Hematopoietic multipotent progenitor cell treated with erythropoietin and hydrocortisone succinate and interleukin-3 and kit ligand, for 8 days (in vitro differentiated cells): ENCODE measurements around the gene IDUA.
"Not testable (repeated sequence)": the region's sequence is repeated elsewhere in the genome, so short reads cannot be mapped to it uniquely, and the experiment has no call there.

ENCODE experiments used
- DNase-seq: peaks from one replicate; pipeline ENCODE4 v3.0.0-alpha.2; 2015

IDUA gene

DNA sequence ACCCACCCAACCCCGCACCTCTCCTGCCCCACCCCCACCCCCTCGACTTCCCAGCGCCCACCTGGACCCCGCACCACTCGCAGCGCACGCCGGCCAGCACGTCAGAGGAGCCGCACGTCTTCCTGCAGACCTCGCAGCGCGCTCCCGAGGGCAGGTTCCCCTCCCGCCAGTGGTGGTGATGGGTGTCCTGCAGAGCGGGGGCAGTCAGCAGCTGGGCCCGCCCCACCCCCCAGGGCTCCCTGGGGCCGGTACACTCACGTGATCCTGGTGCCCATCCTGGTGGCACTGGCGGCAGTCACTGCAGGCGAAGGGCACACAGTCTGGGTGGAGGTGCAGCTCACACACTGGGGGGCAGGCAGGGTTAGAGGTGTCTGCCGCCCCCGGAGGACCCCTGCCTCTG lies 18.6 kb upstream of the IDUA start:
- no peak for DNase-seq

DNA sequence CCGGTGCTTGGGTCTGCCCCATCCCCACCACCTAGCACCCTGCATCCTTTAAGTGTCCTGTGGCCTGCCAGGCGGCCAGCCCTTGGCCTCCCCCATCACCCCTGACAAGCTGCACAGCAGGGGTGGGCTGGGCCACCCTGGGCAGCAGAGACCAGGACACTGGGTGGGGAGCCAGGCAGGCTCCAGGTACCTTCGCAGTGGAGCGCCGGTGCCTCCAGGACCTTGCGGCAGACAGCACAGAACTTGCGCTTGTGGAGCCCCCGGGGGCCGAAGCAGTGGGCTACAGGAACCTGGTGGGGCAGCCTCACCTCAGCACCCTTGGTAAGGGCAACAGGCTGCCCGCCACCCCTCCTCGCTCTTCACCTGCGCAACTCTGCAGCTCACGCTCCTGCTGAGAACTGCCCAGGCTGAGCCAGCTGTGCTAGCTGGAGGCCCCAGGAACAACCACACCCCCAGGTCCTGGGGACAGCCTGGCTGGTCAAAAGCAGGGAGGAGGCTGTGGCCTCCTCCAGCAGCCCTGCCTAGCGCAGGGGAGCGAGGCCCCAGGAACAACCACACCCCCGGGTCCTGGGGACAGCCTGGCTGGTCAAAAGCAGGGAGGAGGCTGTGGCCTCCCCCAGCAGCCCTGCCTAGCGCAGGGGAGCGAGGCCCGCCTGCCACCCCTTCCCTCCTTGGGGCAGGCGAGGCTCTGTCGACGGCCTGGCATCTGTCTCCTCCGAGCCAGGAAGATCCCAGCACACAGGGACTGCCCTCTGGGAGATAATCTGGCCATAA lies 18.0 kb upstream of the IDUA start:
- DNase-seq = no peak

DNA sequence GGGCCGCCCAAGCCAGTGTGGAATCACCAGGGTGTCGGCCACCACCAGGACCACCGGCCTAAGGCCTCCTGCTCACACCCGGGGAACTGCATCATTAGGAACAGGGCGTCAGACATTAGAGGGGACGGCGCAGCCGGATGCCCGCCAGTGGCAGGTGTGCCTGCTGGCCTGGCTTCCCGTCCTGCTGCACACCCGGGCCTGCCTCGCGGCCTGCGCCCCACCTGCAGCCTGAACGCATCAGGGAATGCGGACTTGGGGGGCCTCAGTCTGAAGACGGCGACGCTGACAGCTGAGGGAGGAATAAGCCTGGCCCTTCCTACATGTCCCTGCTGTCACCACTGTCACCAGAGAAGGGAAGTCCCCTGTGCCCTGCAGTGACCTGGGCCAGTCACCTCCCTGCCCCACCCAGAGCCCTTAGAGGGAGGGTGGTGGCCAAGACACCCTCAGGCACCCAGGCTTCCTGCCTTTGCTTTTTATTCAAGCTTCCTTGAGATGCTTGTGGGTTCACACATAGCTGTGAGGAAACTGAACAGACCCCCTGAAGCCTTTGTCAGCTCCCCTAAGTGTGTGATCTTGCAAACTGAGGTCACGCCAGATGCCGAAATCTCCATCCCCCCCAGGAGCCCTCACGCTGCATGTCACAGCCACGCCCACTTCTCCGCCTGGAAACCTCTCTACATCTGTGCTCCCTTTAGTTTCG lies 16.6 kb upstream of the IDUA start:
- DNase-seq = no peak

DNA sequence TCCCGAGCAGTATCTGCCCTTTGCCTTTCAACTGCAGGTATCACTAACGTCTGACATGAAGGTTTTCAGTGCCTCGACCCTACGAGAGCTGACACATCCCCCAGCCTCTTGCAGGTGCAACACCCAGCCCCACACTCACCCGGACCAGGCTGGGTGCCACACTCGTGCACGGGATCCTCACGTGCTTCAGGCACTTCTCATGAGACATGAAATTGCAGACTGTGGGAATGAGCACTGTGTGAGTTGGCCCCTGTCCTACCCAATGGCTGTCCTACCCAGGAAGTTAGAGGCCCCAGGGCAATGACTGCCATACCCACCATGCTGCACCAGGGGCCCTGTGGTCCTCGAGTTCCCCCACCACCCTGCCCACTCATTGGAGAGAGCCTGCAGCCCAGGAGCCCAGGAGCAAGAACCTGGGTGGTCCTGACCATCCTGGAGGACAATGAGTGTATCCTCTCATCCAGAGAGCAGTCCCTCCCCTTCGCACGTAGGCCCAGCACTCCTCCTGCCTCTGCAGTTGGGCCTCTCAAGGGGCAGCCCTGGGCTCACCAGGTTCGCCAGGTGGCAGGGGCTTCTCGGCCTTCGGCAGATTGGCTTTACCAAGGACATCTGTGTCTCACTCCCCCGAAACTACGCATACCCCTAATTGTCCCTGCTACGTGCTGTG lies 15.9 kb upstream of the IDUA start:
- DNase-seq = no peak

DNA sequence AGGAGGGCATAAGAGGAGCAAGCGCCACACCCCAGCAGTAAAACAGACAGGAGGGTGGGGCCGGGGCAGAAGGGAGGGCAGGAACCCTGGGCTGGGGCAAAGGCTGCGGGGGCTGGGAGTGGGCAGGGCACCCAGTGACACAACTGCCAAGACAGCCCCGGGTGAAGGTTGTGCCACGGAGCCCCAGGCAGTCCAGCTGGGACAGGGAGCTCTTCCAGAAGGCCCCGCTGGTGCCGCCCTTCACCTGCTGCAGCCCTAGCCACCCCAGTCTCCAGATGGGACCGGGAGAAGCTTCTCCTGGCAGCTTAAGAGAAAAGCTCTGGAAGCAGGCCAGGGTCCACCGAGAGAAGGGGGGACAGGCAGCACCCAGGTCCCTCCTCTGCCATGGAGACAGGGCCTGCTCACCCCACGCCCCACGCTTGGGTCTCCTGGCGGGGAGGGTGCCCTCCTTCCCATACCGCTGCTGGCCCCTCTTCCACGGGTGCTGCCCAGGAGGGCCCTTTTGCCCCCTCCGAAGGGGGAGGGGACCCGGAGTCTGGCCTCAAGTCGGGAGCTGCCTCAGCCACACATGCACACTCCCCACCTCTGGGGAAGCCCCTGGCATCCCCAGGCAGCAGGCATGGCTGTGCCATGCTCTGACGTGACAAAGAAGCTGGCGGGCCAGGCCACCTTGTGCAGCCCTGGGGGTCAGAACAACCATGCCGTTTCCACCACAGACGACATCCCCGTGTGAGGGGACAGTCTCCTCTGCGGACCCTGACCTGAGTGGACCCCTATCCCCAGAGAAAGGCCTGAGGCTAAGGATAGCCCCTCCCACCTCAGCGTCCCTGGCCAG lies 15.0 kb upstream of the IDUA start:
- DNase-seq = no peak

DNA sequence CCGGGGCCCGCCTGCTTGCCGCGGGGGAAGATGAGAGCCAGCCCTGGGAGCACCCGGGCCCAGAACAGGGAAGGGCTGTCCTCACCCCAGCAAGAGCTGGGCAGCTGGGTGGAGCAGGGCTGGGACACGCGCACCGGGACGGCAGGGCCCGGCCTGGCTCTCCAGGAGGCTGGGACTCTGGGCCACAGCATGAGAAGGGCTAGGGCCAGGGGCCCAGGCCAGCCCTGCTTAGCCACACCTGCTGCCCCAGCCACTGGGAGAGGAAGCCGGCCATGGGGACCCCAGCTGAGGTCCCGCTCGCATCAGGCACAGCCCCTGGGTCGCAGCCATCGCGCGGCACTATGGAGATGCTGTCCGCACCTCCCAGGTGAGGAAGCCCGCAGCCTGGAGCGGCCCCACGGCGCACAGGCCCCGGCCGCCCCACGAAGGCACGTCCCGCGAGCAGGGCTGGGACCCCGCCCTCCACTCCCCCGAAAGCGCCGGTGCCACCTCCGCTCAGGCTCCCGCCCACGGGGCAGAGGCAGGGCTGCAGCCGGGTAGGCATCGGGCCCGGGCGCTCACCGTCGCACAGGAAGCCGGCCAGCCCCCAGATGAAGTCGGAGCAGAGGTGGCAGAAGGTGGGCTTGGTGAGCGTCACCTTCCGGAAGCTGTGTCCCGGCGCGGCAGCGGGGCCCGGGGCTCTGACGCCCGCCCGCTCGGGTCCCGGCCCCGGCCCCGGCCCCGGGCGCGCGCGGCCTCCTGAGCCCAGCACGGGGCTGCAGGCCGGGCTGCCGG lies 14.0 kb upstream of the IDUA start:
- DNase-seq = peak; percentile 24

DNA sequence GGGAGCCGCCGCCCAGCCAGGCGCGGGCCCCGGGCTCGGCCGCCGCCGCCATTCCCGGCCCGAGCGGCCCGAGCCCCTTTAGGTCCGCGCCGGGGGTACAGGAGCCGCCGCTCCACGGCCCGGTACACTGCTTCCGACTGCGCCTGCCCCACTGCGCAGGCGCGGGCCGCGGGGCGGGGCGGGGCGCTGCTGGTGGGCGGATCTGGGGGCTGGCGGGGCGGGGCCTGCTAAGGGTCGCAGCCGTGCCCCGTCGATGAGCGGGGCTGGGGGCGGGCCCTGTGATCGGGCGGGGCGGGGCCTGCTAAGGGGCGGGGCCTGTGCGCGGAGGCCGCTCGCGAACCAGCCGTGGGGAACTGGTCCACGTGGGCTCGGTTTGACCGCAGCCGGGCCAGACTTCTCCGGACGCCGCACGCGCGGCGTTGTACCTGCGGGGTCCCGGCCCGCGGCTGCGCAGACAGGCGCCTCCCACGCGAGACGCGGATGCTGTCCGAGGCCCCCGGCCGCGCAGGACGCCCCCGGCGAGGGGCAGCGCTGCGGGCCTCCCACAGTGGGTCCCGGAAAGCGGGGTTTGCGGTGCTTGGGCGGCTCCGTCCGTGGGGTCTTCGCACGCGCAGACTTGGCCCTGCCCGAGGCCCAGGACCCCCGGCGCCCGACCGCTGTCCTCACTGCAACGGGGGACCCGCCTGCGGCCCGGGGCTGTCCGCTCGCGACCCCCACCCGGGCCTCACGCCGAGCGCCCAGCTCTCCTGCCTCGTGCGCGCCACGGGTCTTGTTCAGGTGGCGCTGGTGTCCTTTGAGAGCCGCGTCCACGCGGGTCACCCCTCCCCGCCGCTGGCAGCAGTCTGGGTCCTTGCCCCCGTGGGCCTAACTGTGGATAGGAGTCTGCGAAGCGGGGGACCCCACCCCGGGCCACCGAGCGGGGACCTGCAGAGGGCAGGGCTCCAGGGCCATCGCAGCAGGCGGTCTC lies 13.1 kb upstream of the IDUA start, which contains the start of gene DGKQ:
Gene DGKQ (minus strand): TSS at position 139 of the 967 bp plus-strand sequence. CDS start 87 bp downstream, at position 52.
- peak; percentile 76 for DNase-seq

DNA sequence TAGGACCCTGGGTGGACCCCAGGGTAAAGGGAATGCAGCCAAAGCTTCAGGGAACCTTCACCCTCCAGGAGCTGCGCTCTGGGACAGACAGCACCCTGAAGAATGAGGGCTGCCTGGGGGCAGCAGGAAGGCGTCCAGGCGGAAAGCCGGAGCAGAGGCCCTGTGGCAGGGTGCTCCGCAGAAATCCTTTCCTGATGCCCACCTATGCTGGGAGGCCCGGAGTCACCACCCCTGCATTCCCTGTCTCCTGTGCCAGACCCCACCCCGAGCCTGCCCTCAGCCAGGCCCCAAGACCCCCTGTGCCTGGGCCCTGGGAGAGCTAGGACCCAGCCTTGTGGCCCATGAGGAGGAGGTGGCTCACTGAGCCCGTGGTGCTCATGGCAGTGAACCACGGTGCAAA lies 12.2 kb upstream of the IDUA start:
- DNase-seq = no peak

DNA sequence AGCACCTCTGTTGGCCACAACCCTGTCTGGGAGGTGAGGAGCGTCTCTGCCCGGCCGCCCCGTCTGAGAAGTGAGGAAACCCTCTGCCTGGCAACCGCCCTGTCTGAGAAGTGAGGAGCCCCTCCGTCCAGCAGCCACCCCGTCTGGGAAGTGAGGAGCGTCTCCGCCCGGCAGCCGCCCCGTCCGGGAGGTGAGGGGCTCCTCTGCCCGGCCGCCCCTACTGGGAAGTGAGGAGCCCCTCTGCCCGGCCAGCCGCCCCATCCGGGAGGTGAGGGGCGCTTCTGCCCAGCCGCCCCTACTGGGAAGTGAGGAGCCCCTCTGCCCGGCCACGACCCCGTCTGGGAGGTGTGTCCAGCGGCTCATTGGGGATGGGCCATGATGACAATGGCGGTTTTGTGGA lies 10.8 kb upstream of the IDUA start:
- not testable (repeated sequence) for DNase-seq

DNA sequence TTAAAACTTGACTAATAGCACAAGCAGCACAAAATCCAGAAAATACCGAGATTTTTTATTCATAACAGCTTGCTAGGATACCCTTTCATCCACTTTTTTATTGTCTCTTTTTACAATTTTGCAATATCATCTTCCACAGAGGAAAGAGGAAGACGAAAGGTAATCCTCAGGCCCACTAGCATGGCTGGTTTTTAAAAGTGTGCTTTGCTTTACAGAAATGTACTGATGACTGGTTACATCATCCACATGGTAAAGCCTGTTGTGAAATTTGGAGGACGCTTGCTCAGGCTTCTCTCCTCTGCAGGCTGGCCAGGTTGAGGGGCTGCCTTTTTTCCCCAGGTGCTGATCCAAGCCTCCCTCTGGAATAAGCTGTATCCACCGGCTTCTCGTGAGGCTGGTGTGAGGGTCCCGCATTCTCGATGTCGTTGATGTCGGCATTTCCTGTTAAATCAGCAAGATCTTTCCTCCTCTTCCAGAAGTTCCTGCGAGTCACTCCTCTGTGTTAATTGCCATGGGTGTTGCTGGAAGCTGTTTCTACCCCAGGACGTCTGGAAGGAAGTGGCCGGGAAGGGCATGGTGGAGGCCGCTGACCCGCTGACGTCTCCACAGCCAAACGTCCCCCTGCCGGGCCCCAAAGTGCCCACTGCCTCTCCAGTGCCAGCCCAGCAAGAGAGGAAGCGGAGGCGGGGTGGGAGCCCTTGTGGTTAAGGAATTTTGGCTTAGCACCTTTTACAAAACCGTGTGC lies 7.7 kb upstream of the IDUA start:
- no peak for DNase-seq

DNA sequence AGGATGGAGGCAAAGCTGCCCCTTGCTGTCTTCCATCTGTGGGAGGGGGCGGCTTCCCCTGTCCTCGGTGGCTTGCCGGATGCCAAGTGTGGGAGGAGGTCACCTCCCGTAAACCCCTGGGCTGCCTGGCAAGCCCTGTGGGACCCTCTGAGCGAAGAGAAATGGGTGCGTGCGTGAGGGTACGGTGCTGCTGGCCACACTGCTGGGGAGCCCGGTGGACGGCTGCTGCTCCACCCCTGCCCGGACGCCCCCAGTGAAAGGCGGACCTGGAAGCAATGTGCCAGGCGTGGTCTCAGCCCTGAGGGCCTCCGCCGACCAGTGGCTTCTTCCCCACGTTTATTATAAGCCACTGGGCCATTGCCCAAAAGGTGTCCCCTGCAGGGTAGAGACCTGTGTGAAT lies 4.6 kb upstream of the IDUA start:
- no peak for DNase-seq

DNA sequence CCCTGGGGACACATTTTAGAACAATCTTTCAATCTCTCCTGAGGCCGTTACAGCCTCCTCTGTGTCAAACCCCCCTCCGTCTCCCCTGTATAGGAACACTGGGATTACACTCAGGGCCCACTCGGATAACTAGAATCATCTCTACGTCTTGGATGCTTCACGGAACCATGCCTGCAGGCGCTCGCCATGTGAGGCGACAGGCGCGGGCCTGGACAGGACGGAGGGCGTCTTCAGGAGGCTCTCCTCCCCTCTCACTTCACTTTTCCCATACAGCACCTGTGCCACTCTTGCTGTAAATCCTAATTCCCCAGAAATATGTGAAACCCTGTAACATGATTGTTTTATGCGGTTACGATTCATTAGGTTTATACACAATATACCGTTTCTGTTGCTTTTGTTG lies 4.0 kb upstream of the IDUA start:
- DNase-seq = no peak

DNA sequence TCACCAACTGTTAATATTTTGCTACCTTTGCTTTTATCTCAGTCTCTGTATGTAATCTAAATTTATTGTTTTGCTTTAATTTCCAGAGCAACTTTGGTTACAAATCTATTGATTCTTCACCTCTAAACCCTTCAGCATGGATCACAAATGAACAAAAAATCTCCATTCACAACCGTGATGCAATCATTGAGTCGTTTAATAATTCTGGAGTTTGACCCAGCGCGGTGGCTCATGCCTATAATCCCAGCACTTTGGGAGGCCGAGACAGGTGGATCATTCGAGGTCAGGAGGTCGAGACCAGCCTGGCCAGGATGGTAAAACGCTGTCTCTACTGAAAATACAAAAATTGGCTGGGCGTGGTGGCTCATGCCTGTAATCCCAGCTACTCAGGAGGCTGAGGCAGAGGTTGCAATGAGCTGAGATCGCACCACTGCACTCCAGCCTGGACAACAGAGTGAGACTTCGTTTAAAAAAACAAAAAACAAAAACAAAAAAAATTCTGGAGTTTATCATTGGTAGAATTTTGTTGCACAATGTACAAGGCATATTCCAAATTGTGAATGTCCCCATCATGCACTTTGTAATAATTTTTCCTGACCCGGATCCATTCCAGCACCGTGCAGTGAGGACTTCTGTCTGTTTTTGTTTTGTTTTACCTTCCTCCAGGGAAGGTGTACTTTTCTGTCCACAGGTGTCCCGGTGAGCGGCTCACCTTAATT lies 2.3 kb upstream of the IDUA start:
- no peak for DNase-seq

DNA sequence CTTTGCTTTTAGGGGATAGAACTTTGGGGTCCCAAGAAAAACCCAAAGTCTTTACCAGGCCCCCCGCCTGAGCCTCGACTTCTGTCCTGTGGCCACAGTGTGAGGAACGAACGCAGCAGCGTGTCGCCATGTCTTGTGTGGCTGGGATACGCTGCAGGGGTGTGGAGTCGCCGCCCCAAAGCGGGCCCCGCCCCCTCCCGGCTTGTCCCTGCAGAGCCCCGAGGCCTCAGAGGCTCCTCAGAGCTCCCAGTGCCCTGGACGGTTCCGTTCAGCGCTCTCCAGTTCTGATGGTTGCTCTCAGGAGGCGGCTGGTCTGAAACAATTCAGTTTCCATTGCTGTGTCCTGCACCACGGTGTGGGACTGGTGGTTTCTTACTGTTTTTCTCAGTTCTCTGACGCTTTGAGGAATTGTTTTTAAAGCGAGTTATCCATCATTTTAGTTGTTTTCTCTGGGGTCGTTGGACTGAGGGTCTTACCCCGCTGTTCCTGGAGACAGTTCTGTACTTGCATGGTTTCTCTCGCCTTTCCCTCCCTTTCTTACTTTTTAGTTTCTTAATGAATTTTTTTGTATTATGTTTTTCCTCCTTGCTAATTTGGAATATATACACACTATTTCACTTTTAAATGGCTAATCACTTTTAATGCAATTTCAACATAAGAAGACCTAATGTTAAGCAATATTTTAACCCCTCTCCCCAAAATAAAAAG lies 1.6 kb upstream of the IDUA start:
- peak; percentile 82 for DNase-seq

DNA sequence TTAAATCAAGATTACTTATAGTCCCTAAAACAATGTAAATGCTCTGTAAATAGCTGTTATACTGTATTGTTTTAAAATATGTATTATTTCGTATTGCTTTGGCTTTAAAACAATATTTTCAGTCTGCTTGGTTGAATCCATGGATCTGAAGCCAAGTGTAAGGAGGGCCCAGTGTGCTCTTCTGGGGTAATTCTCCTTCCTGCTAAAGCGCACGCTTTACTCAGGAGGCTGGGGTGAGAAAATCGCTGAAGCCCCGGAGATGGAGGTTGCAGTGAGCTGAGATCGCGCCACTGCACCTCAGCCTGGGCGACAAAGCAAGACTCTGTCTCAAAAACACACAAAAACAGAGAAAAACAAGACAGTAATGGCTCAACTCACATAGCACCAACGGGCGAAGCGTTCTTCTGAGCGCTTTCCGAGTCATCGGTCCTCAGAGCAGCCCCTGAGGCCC lies 391 bp upstream of the IDUA start:
- DNase-seq = no peak

DNA sequence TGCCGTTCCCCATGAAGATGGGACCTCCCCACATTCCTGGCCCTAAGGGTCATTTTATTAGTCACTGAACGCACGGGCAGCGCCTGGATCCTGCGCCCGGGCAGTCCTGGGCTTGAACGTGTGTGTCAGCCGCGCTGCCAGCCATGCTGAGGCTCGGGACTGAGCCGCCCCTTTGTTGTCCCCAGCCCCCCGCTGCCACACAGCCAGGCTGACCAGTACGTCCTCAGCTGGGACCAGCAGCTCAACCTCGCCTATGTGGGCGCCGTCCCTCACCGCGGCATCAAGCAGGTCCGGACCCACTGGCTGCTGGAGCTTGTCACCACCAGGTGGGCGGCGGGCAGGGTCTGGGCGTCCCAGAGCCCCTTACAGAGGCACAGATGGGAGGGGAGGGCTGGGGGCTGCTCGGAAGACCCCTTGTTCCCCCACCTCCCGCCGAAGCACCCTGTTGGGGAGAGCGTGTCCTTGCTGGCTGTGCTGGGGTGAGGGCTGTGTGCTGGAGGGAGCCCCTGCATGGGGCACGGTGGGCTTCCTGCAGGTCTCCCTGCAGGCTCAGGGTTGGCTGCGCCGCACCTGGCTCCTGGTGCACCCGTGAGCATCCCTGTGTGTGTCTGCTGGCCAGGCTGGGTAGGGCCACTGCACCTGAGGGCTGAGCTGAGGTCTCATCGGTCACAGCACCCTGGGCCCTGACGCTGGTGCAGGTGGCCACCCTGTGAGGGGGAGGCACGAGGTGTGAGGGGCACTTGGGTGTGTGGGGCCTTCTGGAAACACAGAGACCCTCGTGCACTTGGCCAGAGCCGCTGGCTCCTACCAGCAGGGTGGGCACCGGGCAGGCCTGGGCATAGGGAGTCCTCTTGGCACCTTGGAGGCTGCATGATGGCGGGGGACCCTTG lies 1.0 kb downstream of the IDUA start:
- no peak for DNase-seq
